ENCODE data around the gene REM2. TPM values are rescaled to one million over a fixed set of nuclear protein-coding genes. Genes with fewer than 3 reads are reported as not detected.
"Not testable (repeated sequence)": the region's sequence is repeated elsewhere in the genome, so short reads cannot be mapped to it uniquely, and the experiment has no call there.

The REM2 gene
- total and polyA plus RNA-seq, 2 donors (not counting 1 experiment from before 2014, with no cell fraction given) = 0.06 to 0.17 TPM

DNA sequence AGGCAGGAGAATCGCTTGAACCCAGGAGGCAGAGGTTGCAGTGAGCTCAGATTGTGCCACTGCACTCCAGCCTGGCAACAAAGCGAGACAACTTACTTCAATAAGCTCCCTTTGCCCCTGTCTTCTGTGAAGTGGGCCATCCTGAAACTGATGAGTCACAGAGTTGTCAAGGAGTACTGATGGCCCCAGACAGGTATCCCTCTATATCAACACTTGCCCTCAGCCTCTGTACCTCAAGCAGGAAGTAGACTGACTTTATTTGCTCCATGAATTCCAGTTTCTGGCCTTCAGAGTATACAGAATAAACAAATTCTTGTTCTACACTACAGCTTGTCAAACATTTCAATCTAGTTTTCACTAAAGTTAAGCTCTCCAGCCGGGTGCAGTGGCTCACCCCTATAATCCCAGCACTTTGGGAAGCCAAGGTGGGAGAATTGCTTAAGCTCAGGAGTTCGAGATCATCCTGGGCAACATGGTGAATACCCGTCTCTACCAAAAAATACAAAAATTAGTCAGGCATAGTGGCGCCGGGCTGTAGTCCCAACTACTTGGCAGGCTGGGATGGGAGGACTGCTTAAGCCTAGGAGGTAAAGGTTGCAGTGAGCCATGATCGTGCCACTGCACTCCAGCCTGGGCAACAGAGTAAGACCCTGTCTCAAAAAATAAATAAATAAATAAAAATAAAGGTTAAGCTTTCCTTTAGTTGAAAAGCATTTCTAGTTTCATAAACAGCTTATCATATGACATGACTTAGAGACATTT is 27.9 kb upstream of the REM2 start:
- no peaks in the 10 kb centered on the region for H3K27me3 ChIP-seq (ENCODE audit: control insufficient read depth, insufficient read depth, low read length)
- no peak for TF ChIP-seq CTCF (conservative IDR thresholded peaks at IDR 0.05 in 1 of 2, IDR thresholded peaks at IDR 0.05 in 1 of 2; ENCODE audit: low read depth in 1 of 2, low read length in 2 of 2)
- TF ChIP-seq EZH2 (IDR thresholded peaks at IDR 0.05; ENCODE audit: low read length, missing control alignments) = no peak
- H3K79me2 ChIP-seq (ENCODE audit: control insufficient read depth, insufficient read depth, low read length) = no peaks in the 10 kb centered on the region
- H2AFZ ChIP-seq (ENCODE audit: low read length) = no peak overlapping the region
- no peak overlapping the region for H3K9ac ChIP-seq (ENCODE audit: insufficient read depth, low read length)
- H3K27ac ChIP-seq (ENCODE audit: insufficient read depth, low read length) = no peak overlapping the region
- no peaks in the 10 kb centered on the region for H4K20me1 ChIP-seq (ENCODE audit: control insufficient read depth, extremely low read depth, insufficient read depth, low read length)
- DNase-seq (ENCODE audit: low read depth in 2 of 2) = no peak
- H3K9me3 ChIP-seq (ENCODE audit: control insufficient read depth, insufficient read depth, low read depth, low read length) = no peaks in the 10 kb centered on the region
- H3K4me1 ChIP-seq (ENCODE audit: control insufficient read depth, extremely low read depth, insufficient read depth, low read length) = peaks cover 24% of the 10 kb centered on the region
- no peak overlapping the region for H3K4me2 ChIP-seq (ENCODE audit: extremely low read depth, insufficient read depth, low read length)
- H3K36me3 ChIP-seq (ENCODE audit: control insufficient read depth, insufficient read depth, low read length) = no peaks in the 10 kb centered on the region
- H3K4me3 ChIP-seq (replicated peaks in 1 of 4; ENCODE audit: control extremely low read depth in 1 of 4, insufficient read depth in 1 of 4, low read depth in 3 of 4, low read length in 4 of 4) = no peak overlapping the region

GRCh38 chr14:22856428-22856827 is 26.6 kb upstream of the REM2 start:
- H4K20me1 ChIP-seq (ENCODE audit: control insufficient read depth, extremely low read depth, insufficient read depth, low read length) = no peaks in the 10 kb centered on the region
- no peaks in the 10 kb centered on the region for H3K36me3 ChIP-seq (ENCODE audit: control insufficient read depth, insufficient read depth, low read length)
- no peak overlapping the region for H3K9ac ChIP-seq (ENCODE audit: insufficient read depth, low read length)
- TF ChIP-seq EZH2 (IDR thresholded peaks at IDR 0.05; ENCODE audit: low read length, missing control alignments) (no peak), CTCF (conservative IDR thresholded peaks at IDR 0.05 in 1 of 2, IDR thresholded peaks at IDR 0.05 in 1 of 2; ENCODE audit: low read depth in 1 of 2, low read length in 2 of 2) (no peak)
- H2AFZ ChIP-seq (ENCODE audit: low read length) = no peak overlapping the region
- H3K4me3 ChIP-seq (replicated peaks in 1 of 4; ENCODE audit: control extremely low read depth in 1 of 4, insufficient read depth in 1 of 4, low read depth in 3 of 4, low read length in 4 of 4) = no peak overlapping the region
- no peak overlapping the region for H3K27ac ChIP-seq (ENCODE audit: insufficient read depth, low read length)
- DNase-seq (ENCODE audit: low read depth in 2 of 2) = no peak
- no peaks in the 10 kb centered on the region for H3K79me2 ChIP-seq (ENCODE audit: control insufficient read depth, insufficient read depth, low read length)
- no peak overlapping the region for H3K4me2 ChIP-seq (ENCODE audit: extremely low read depth, insufficient read depth, low read length)
- peaks cover 15% of the 10 kb centered on the region for H3K4me1 ChIP-seq (ENCODE audit: control insufficient read depth, extremely low read depth, insufficient read depth, low read length)
- H3K27me3 ChIP-seq (ENCODE audit: control insufficient read depth, insufficient read depth, low read length) = no peaks in the 10 kb centered on the region
- no peaks in the 10 kb centered on the region for H3K9me3 ChIP-seq (ENCODE audit: control insufficient read depth, insufficient read depth, low read depth, low read length)

GRCh38 chr14:22860377-22860776 is 22.6 kb upstream of the REM2 start:
- not testable (repeated sequence) for H3K4me3 ChIP-seq (replicated peaks in 1 of 4; ENCODE audit: control extremely low read depth in 1 of 4, insufficient read depth in 1 of 4, low read depth in 3 of 4, low read length in 4 of 4); H3K36me3 ChIP-seq (ENCODE audit: control insufficient read depth, insufficient read depth, low read length); H3K9ac ChIP-seq (ENCODE audit: insufficient read depth, low read length); DNase-seq (ENCODE audit: low read depth in 2 of 2); H3K4me1 ChIP-seq (ENCODE audit: control insufficient read depth, extremely low read depth, insufficient read depth, low read length); H4K20me1 ChIP-seq (ENCODE audit: control insufficient read depth, extremely low read depth, insufficient read depth, low read length); H3K4me2 ChIP-seq (ENCODE audit: extremely low read depth, insufficient read depth, low read length); H3K9me3 ChIP-seq (ENCODE audit: control insufficient read depth, insufficient read depth, low read depth, low read length); H3K27me3 ChIP-seq (ENCODE audit: control insufficient read depth, insufficient read depth, low read length); H3K27ac ChIP-seq (ENCODE audit: insufficient read depth, low read length); H3K79me2 ChIP-seq (ENCODE audit: control insufficient read depth, insufficient read depth, low read length); H2AFZ ChIP-seq (ENCODE audit: low read length)
